ENCODE results near the gene SERTAD2.

SERTAD2 gene

DNA sequence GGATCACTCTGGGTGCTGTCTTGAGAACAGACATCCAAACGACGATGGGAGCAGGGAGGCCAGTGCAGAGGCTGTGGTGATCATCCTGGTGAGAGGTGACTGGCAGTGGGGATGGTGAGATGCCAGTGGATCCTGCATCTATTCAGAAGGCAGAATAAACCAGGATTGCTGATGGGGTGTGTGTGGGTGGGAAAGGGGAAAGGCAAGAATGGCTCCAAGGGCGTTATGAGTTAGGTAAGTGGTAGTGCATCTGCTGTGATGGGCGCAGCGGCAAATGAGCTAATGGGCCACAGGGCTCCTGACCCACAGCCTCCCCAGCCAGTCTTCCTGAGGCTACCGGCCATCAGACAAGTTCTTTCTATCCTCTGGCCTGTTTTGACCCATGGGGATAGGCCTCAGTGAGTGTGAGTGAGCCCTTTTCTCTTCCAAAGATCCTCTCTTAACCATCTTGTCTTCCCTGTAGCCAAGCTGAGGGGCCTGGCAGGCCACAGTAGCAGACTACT, 29.6 kb downstream of the SERTAD2 start:
- no peak for TF ChIP-seq EZH2phosphoT487 (IDR thresholded peaks at IDR 0.05; ENCODE audit: borderline replicate concordance)
- TF ChIP-seq, protein P1, sequence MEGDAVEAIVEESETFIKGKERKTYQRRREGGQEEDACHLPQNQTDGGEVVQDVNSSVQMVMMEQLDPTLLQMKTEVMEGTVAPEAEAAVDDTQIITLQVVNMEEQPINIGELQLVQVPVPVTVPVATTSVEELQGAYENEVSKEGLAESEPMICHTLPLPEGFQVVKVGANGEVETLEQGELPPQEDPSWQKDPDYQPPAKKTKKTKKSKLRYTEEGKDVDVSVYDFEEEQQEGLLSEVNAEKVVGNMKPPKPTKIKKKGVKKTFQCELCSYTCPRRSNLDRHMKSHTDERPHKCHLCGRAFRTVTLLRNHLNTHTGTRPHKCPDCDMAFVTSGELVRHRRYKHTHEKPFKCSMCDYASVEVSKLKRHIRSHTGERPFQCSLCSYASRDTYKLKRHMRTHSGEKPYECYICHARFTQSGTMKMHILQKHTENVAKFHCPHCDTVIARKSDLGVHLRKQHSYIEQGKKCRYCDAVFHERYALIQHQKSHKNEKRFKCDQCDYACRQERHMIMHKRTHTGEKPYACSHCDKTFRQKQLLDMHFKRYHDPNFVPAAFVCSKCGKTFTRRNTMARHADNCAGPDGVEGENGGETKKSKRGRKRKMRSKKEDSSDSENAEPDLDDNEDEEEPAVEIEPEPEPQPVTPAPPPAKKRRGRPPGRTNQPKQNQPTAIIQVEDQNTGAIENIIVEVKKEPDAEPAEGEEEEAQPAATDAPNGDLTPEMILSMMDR (conservative IDR thresholded peaks at IDR 0.05; ENCODE audit: low read length) = no peak
- no peaks in the 10 kb centered on the region for H3K9me3 ChIP-seq (ENCODE audit: insufficient read depth, low read depth, low read length)
- no peak overlapping the region for H2AFZ ChIP-seq (ENCODE audit: low read length)
- H3K36me3 ChIP-seq (ENCODE audit: insufficient read depth, low read length) = no peaks in the 10 kb centered on the region
- no peaks in the 10 kb centered on the region for H3K27me3 ChIP-seq (ENCODE audit: insufficient read depth, low read length, poor library complexity, severe bottlenecking)
- no peak overlapping the region for H3K4me3 ChIP-seq (ENCODE audit: low read length, poor library complexity, severe bottlenecking)
- H3K79me2 ChIP-seq (ENCODE audit: insufficient read depth, low read length) = no peaks in the 10 kb centered on the region
- H3F3A ChIP-seq (ENCODE audit: low read depth) = no peaks in the 10 kb centered on the region
- no peak overlapping the region for H3K9ac ChIP-seq (ENCODE audit: low read depth, low read length, poor library complexity, severe bottlenecking)
- H3K4me1 ChIP-seq (ENCODE audit: insufficient read depth, low read length, poor library complexity, severe bottlenecking) = no peaks in the 10 kb centered on the region
- H3K9me2 ChIP-seq (replicated peaks; ENCODE audit: low read depth, low read length) = no peaks in the 10 kb centered on the region
- no peaks in the 10 kb centered on the region for H4K20me1 ChIP-seq (ENCODE audit: insufficient read depth, low read length, poor library complexity, severe bottlenecking)
- H3K4me2 ChIP-seq (ENCODE audit: low read depth, low read length, poor library complexity, severe bottlenecking) = no peak overlapping the region

DNA sequence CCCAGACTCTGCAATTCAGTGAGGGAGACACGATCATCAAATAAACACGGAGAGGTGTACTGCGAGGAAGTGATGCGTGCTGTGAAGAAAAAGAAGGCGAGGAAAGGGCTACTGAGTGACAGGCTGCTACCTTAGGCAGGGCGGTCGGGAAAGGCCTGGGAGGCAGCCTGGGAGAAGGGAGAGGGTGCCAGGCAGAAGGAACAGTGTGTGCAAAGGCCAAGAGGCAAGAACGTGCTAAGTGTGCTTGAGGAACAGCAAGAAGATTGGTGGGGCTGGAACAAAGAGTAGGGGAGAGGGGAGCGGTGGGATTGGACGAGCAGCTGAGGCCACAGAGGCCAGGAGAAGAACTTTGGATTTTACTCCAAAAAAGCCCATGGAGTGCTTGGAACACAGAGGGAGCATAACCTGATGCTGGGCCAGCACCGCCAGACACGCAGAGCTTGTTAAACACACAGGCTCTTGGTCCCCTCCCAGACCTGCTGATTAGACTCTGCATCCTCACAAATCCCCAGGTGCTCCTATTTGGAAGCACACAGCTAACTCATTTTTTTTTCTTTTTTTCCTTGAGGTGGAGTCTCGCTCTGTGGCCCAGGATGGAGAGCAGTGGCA, 30.4 kb downstream of the SERTAD2 start:
- H3K4me2 ChIP-seq (ENCODE audit: low read depth, low read length, poor library complexity, severe bottlenecking) = no peak overlapping the region
- H3K4me3 ChIP-seq (ENCODE audit: low read length, poor library complexity, severe bottlenecking) = no peak overlapping the region
- TF ChIP-seq, protein P1 (conservative IDR thresholded peaks at IDR 0.05; ENCODE audit: low read length) = no peak
- no peak for TF ChIP-seq EZH2phosphoT487 (IDR thresholded peaks at IDR 0.05; ENCODE audit: borderline replicate concordance)
- no peaks in the 10 kb centered on the region for H4K20me1 ChIP-seq (ENCODE audit: insufficient read depth, low read length, poor library complexity, severe bottlenecking)
- H2AFZ ChIP-seq (ENCODE audit: low read length) = no peak overlapping the region
- no peaks in the 10 kb centered on the region for H3F3A ChIP-seq (ENCODE audit: low read depth)
- no peaks in the 10 kb centered on the region for H3K4me1 ChIP-seq (ENCODE audit: insufficient read depth, low read length, poor library complexity, severe bottlenecking)
- H3K36me3 ChIP-seq (ENCODE audit: insufficient read depth, low read length) = no peaks in the 10 kb centered on the region
- no peaks in the 10 kb centered on the region for H3K9me2 ChIP-seq (replicated peaks; ENCODE audit: low read depth, low read length)
- no peaks in the 10 kb centered on the region for H3K79me2 ChIP-seq (ENCODE audit: insufficient read depth, low read length)
- H3K27me3 ChIP-seq (ENCODE audit: insufficient read depth, low read length, poor library complexity, severe bottlenecking) = no peaks in the 10 kb centered on the region
- H3K9ac ChIP-seq (ENCODE audit: low read depth, low read length, poor library complexity, severe bottlenecking) = no peak overlapping the region
- no peaks in the 10 kb centered on the region for H3K9me3 ChIP-seq (ENCODE audit: insufficient read depth, low read depth, low read length)

DNA sequence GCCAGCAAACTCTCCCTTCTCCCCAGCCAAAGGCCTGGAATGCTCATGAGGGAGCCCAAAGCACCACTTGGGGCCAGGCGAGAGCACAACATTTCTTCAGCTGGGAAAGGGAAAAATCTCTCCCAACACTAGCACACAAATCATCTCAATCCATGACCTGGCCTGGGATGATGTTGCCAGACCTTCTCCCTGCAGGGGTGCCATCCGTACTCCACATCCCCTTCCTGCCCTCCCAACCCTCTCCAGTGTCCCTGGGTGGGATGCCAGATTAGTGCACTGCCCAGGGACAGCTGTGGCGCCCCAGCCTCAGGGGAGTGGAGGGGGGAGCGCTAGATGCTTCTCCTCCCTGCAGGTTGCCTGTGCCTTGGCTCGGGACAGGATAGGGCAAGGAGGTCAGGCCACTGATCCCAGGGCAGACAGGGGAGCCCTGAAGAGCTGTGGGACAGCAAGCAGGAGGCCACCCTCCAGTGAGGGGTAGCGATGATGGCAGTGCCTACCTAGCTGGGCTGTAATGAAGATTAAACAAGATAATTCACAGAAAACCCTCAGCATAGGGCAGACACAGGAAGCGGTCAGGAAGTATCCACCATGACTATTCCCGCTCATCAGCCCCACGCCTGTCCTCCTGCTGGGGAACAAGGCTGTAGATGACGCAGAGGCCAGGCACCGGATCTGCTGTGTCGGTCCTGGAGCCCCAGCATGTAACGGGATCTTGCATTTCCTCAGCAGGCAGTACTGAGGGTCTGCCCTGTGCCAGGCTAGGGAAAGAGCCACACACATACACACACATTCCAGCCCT, 31.1 kb downstream of the SERTAD2 start:
- no peaks in the 10 kb centered on the region for H3K79me2 ChIP-seq (ENCODE audit: insufficient read depth, low read length)
- no peaks in the 10 kb centered on the region for H4K20me1 ChIP-seq (ENCODE audit: insufficient read depth, low read length, poor library complexity, severe bottlenecking)
- H3K9ac ChIP-seq (ENCODE audit: low read depth, low read length, poor library complexity, severe bottlenecking) = no peak overlapping the region
- H3F3A ChIP-seq (ENCODE audit: low read depth) = no peaks in the 10 kb centered on the region
- no peaks in the 10 kb centered on the region for H3K36me3 ChIP-seq (ENCODE audit: insufficient read depth, low read length)
- H3K27me3 ChIP-seq (ENCODE audit: insufficient read depth, low read length, poor library complexity, severe bottlenecking) = no peaks in the 10 kb centered on the region
- H3K9me2 ChIP-seq (replicated peaks; ENCODE audit: low read depth, low read length) = no peaks in the 10 kb centered on the region
- TF ChIP-seq, protein P1 (conservative IDR thresholded peaks at IDR 0.05; ENCODE audit: low read length) = no peak
- no peak for TF ChIP-seq EZH2phosphoT487 (IDR thresholded peaks at IDR 0.05; ENCODE audit: borderline replicate concordance)
- H3K4me2 ChIP-seq (ENCODE audit: low read depth, low read length, poor library complexity, severe bottlenecking) = no peak overlapping the region
- H3K4me1 ChIP-seq (ENCODE audit: insufficient read depth, low read length, poor library complexity, severe bottlenecking) = no peaks in the 10 kb centered on the region
- no peak overlapping the region for H3K4me3 ChIP-seq (ENCODE audit: low read length, poor library complexity, severe bottlenecking)
- no peaks in the 10 kb centered on the region for H3K9me3 ChIP-seq (ENCODE audit: insufficient read depth, low read depth, low read length)
- H2AFZ ChIP-seq (ENCODE audit: low read length) = no peak overlapping the region

Data from Loucy (cell line).